Measurements from ENCODE around the gene ID2.

The ID2 gene

DNA sequence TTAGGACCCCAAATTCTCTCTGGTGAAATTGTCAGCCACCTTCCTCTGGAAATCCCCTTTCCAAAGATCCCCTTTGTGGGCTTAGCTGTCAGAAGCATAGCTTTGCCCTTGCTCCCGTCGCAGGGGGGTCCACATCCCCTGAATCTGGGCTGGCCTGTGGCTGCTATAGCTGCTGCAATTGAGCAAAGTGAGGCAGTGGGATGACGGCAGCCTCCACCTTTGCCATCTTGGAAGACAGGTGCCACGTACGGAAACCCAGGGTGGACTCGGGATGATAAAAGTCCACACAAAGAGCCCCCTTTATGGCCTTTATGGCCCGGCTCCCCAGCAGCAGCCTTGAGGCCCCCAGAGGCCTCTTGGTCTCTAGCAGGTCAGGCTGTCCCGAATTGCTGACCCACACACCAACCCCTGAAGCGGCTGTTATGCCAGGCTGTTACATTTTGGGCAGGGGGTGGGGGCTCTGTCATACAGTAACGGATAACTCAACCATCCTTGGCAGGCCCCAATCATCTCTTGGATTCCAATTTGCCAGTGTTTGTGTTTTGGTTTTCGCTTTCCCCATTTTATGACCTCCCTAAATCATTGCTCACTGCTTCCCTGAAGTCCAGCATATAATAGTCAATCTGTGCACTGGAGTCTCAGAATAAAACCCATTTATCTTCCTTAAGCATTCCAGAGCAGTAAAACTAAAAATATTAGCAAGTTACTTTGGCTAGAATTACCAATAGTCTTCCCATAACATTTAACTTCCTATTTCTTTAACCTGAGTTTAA is 33.2 kb upstream of the ID2 start:
- DNase-seq (ENCODE audit: low read depth in 2 of 2): no peak

DNA sequence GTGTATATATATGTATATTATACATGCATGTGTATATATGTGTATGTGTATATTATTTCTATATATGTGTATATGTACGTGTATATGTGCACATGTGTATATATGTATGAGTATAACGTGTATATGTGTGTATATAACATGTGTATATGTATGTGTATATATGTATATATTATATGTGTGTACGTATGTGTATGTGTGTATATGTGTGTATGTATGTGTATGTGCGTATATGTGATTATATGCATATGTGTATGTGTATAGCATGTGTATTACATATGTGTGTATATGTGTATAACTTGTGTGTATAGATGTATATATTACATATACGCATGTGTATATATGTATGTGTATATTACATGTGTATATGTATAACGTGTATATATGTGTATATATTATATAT is 32.1 kb upstream of the ID2 start:
- no peak for DNase-seq (ENCODE audit: low read depth in 2 of 2)

DNA sequence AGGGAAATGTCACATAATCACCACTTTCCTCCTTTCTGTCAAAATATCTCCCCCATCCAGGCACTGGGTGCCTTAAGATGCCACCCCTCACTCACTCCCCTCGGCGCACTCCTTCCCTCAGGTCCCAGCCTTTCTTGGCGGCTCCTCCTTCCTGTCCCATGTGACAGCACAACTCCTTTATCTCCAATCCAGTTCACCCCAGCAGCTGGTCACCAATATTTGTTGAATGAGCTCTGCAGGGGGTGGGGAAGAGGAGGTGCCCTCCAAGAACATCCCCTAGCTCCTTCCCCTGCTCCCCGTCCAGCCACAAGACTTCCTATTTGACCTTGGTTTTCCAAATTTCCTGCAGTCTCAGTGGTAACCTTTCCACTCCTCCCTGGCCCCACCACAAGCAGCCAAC is 31.6 kb upstream of the ID2 start:
- no peak for DNase-seq (ENCODE audit: low read depth in 2 of 2)

DNA sequence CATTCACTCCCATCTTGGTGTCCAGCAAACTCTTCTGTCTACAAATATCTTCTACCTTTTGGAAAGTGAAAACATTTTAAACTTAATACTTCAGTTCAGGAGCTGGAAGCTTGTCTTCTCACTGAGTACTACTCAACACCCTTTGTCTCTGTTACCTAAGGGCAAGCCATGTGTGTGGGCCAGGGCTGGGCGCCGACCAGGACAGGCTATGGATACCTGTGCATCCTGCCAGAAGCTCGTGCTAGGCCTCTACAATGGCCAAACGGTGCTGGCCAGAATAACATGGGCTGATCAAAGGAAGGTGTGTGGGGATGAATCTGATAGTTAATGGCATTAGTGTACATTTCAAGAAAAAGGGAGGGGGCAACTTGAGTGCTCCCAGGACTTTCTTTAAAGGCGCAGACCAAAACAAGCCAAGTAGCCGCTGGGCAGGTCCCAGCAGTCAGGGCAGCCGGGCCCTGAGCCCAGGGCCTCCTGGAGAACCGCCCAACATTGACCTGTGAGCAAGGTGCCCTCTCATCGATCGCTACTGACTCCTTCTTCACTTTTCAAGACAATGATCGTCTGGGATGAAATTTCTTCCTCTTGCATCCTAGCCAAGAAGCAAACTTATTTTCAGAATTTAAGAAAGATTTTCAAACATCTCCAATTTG is 29.0 kb upstream of the ID2 start:
- no peak for DNase-seq (ENCODE audit: low read depth in 2 of 2)

DNA sequence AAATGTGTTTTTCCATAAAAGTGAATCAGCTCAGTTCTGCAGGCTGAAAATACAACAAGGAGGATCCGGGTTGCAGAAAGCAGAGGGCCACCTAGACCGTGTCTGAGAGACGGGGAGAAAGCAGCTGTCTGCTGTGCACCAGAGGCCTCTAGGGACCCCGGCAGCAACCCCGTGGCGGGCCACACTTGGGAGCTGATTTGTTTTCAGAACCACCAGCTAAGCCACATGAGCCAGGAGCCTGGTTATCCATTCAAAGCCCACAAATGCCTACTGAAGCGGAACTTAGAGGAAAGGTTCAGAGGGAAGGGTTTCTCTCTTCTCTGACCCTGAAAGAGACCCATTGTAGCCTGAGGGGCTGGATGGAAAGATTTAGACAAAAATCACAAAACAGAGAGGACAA is 28.4 kb upstream of the ID2 start:
- DNase-seq (ENCODE audit: low read depth in 2 of 2): no peak

DNA sequence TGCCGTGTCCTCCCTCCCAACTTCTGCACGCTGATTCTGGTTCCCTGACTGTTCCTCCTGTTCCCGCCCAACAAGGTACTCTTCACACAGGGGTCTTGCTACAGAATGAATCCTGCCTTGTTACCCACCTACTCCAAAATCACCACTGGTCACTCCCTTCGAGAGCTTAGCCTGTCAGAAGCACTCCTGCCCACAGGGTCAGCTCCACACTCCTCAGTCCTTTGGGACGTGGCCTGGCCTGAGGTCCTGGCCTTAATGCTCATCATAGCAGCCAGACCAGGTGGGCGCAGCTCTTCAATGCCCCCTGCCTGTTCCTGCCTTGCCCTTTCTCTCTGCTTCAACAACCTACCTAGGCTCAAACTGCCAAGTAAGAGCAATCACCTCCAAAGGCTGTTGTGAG is 27.8 kb upstream of the ID2 start:
- DNase-seq (ENCODE audit: low read depth in 2 of 2): no peak

DNA sequence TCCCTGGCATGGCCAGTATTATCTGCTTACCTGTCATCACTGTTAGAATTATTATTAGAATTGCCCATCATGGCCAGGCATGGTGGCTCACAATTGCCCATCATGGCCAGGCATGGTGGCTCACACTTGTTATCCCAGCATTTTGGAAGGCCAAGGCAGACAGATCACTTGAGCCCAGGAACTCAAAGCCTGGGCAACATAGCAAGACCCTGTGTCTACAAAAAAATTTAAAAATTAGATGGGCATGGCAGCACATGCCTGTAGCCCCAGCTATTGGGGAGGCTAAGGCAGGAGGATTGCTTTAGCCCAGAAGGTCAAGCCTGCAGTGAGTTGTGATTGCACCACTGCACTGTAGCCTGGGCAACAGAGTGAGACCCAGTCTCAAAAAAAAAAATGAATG is 27.4 kb upstream of the ID2 start:
- DNase-seq (ENCODE audit: low read depth in 2 of 2): no peak

DNA sequence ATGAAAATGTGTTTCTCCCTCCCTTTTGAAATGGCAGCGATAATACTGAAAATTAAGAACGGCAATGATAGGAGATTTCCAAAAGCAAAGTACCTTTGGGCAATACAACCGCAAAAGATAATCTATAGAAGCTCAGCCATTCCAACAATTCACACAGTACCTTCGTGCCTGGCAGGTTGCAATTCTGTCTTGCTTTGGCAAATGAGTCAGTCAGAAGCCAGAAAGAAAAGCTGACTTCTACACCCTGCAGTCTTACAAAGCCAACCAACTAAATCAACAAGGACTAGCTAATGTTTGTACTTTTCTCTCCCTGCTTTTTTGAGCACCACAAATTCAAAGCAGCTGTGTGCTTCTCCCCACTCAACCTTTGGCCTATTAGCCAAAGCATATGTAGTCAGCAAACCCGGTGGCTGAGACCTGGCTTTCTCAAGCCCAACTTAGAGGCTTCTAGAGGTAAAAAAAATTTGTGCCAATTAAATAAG is 25.7 kb upstream of the ID2 start:
- no peak for DNase-seq (ENCODE audit: low read depth in 2 of 2)

DNA sequence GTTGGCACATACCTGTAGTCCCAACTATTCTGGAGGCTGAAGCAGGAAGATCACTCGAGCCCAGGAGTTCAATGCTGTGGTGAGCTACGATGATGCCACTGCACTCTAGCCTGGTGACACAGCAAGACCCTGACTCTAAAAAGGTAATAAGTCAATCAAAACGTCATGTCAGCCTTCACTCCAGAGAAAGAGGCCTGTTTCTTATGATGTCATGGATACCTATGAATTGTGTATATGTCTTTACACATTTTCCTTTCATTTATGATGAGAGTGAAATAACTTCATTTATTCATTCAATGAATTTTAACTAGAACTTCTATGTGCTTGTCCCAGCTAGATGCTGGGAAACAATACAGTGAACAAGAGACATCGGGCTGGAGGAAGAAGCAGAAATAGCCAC is 25.0 kb upstream of the ID2 start:
- no peak for DNase-seq (ENCODE audit: low read depth in 2 of 2)

DNA sequence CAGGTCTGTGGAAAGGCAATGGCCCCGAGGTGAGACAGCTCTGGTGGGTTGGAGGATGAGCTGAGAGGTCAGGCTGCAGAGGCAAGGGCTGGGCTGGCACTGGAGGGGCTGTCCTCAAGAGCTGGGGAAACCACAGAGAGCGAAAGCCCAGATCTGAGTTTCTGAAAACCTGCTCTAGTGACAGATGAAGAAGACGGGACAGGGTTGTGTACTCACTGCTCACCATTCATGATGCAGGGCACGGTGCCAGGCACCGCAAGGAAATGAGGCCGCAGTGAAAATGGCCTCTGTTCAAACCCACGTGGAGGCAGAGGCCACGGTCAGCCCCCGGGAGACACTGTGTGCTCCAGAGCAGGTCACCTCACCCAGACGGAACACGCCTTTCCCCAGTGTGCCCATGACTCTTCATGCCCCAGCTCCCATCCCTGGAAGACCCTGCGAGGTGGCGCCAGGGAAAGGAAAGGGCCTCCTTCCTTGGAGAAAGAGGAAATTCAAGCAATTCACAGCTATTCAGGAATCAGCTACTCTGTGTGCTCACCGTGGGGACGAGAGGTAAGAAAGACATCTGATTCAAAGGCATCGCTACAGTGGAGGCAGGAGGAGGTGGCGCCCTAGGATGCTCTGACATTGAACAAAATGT is 24.3 kb upstream of the ID2 start:
- DNase-seq (ENCODE audit: low read depth in 2 of 2): no peak

DNA sequence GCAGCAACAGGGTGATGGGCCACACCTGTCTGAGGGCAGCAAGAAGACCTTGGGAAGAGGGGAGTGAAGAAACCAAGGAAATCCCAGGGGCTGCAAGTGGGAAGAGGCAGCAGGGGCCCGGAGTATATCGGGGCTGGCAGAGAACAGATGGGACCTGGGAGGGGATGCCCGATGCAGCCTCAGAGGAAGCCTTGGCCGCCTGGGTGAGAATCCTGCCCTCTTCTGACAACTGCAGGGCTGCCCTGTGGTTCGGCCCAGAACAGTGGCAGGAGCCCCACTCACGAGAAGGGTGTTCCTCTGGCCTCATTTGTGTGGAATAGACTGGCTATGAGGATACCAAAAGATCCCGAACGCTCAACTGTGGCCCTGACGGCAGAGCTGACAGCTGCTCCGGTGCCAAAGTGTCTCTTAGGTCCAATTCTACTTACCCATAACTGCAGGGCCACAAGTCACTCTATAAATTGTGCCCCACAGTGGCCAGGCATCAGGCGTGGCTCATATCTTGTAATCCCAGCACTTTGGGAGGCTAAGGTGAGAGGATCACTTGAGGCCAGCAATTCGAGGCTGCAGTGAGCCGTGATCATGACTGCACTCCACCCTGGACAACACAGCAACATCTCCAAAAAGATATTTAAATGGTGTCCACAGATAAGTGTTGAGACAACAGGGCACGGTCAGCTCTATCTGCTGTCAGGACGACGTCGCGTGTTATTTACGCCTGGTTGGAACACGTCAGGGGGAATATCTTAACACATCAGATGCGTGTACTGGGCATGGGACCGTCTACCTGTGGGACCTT is 23.6 kb upstream of the ID2 start:
- DNase-seq (ENCODE audit: low read depth in 2 of 2): no peak

DNA sequence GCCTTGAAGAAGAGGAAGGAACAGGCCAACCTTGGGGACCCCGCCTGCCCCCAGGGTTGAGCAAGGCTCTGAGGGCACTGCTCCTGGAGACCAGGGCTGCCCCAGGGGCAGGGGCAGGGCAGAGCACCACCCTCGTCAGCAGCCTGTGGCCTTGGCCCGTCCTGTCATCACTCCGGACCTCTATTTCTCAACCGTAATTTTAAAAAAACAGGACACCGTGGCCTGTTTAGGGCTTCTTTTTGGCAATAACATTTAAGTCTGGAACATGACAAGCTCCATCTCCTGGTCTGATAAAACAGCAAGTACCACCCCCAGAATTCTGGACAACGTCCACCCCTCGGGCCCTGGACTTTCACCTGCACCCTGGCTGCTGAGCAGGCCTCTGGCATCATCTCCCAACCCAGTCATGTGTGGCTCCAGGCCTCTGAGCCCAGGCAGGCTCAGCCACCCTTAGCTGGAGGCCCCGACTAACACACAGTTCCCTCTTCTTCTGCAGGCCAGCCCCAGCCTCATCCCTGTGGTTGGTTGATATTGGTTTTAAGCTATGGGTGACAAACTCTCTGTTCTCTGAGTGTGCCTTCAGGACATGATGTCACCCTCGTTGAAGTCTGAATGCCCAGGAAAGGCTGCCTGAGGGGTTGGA is 22.6 kb upstream of the ID2 start:
- DNase-seq (ENCODE audit: low read depth in 2 of 2): no peak

DNA sequence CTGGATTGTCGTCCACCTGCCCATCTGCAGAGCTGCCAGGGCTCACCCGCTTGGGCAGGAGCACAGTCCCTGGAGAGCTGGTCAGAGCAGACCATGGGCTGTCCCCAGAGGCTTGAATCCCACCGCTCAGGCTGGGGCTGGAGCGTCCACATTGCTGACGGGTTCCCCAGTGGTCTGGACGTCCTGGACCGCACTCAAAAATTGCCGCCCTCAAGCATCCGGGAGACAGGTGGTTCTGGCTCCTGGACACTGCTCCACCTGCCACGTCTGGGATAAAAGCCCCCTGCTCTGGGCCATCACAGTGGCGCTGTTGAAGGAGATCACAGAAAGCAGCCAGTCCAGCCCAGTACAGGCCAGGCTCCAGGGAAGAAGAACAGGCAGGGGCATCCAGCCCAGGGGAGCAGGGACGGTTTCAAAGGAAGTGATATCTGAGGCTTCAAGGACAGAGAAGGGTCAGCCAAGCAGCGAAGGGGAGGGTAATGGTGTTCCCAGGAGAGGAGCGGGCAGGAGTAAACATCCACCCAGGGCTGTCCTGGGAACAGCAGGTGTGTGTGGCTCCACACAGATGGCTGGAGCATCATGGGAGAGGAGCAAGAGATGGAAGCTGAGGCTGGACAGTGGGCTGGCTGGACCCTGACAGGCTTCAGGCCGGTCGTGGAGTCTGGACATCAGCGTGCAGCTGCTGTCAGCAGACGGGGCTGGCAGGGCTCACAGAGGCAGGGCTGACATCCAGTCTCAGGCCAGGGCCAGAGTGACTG is 21.9 kb upstream of the ID2 start:
- DNase-seq (ENCODE audit: low read depth in 2 of 2): no peak

DNA sequence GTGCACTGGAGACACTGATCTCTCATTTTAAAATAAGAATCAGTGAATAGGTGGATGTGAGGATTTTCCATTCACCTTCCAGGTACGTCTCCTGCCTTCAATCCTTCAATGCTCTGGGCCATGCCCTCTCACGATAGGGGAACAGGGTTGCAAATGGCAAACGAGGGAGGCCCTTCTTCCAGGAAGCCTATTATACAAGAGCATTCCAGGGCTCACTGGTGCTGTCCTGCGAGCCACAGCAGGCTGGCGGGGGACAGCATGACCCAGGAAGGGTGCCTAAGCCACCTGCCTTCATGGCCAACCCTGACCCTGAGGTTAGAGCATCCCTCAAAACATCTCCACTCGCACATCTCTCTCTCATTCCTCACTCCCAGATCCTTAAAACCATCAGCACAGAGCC is 20.6 kb upstream of the ID2 start:
- DNase-seq (ENCODE audit: low read depth in 2 of 2): no peak

DNA sequence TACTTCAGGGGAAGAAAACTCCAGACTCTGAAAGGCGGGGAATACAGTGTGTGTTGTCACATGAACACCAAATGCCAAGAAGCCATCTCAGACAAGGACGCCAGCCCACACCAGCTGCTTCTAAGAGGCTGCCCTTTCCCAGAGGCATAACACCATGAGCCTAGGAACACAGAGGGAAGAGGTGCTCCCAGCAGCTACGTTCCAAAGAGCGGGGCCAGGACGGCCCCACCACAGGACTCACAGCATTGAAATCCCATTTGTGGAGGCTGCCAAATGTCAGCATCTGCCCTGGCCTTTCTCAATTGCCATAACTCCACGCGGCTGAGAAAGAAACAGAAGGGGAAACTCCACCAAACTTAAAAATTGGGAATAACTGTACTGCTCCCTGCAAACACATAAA is 20.1 kb upstream of the ID2 start:
- DNase-seq (ENCODE audit: low read depth in 2 of 2): no peak

DNA sequence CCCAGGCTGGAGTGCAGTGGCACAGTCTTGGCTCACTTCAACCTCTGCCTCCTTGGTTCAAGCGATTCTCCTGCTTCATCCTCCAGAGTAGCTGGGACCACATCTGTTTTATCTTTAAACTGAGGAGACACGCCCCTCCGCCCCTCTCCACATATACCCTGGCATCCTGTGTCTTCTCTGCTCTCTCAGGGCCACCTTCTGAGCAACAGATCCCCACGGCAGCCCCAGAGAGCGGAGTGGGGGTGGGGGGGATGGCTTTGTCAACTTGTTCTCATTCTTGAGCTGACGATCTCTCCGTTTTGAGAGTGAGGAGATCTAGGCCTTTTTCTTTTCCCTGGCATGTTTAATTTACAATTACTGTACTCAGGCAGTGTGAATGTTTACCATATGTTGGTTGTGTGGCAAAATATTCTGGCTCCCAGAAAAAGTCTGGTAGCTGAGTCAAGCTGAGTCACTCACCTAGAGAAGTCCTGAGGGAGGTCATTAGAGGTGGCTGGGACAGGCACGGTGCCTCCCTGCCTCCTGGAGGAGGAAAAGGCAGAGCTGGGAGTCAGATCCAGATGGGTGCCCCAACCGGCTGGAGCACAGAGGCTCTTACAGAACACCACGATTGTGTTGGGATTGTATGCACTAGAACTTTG is 19.5 kb upstream of the ID2 start:
- no peak for DNase-seq (ENCODE audit: low read depth in 2 of 2)

DNA sequence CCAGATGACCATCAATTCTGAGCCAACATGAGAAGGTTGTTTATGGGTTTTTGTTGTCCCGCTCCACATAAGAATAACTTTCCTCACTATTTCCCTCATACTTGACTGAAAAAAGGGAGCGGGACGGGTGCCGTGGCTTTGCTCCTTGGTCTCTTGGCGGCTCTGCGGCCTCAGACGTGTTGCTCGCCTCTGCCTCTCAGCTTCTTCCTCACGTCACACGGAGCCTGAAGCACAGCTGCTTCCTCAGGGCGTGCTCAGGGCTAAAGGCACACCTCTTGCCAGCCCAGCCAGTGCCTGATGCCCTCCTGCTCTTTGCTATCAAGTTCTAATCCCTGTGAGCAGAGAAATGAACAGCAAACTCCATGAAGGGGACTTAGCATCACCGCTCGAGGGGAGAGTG is 17.9 kb upstream of the ID2 start:
- DNase-seq (ENCODE audit: low read depth in 2 of 2): no peak

DNA sequence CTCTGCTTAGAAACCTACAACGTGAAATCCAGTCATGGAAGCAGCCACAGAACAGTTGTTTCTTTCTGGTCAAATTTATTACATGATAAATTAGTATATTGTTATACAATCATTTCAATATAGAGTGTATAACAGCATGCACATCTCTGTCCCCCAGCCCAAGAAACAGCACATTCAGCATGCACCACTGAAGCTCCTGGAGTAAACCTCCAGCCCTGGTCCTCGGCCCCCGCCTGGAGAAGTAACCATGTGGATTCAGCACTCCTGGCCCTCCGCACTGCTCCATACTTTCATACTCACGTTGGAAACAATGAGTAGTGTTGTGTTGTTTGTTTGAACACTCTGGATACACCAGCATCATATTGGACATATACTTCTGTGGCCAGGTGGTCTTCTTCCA is 15.3 kb upstream of the ID2 start:
- DNase-seq (ENCODE audit: low read depth in 2 of 2): no peak

DNA sequence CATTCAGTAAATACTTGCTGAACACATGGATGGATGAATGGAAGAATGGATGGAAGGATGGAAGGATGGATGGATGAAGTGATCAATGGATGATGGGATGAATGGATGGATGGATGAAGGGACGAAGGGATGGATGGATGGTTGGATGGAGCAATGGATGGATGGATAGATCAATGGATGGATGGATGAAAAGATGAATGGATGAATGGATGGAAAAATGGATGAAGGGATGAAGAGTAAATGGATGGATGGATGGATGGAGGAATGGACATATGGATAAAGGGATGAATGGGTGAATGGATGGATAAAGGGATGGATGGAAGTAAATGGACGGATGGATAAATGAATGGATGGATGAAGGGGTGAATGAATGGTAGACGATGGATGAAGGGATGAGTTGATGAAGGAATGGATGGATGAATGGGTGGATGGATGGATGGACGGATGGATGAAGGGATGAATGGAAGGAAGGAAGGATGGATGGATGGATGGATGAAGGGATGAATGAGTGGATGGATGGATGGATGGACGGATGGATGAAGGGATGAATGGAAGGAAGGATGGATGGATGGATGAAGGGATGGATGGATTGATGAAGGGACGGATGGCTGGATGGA is 13.9 kb upstream of the ID2 start:
- no peak for DNase-seq (ENCODE audit: low read depth in 2 of 2)

DNA sequence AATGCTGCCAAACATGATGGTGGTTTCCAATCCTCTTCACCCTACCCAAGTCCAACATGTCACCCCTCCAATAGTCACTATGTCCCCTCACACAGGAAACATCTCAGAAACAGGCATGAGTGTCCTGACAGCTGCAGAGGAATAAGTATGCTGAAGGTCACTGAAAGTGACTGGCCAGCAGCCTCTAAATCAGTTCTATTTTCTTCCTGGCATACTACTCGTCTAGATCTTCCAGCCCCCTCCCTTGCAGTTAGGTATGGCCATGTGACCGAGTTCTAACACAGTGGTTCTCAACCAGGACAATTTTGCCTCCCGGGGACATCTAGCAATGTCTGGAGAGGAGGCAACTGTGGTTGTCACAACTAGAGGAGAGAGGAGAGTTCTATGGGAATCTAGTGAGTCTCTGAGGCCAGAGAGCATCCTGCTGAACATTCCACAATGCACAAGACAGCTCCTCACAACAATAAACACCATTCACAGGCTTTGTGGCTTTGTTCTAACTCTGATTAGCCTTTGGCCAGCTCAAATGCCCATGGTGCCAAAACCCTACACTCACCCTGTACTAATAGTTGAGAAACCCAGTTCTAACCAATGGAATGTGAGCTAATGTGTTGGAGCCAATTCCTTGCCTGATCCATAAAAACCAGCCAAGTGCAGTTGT is 12.6 kb upstream of the ID2 start:
- DNase-seq (ENCODE audit: low read depth in 2 of 2): no peak

All from stimulated activated CD8-positive, alpha-beta memory T cell treated with anti-CD3 and anti-CD28 coated beads, Interleukin-7, amount 100 ng/mL, for 1 hour (primary cell).